Tongue (tissue), 2 donors: ENCODE data around the gene GALK2. TPM values are rescaled to one million over a fixed set of nuclear protein-coding genes. Genes with fewer than 3 reads are reported as not detected.
A peak's percentile ranks its signal among the peaks of the same experiment; 100 is the strongest.

Source experiments
- DNase-seq: peaks from one replicate; pipeline ENCODE4 v3.0.0-alpha.2; 2015
- total RNA-seq: library from RNA; depleted of rRNA; stranded (reverse); fragments of >200 nt; gene quantifications from one replicate; pipeline ENCODE4 v1.2.3, GENCODE V29; 2014

The GALK2 gene
- total RNA-seq, result 45.1 TPM

GRCh38 chr15:49169880-49170597 is at the start of gene GALK2:
TSS of gene GALK2 (plus strand) at chr15:49170247. CDS start at chr15:49170323, 76 bp downstream.
- DNase-seq, result peak; percentile 90

GRCh38 chr15:49120832-49121231 is 49.2 kb upstream of the GALK2 start:
- DNase-seq, result no peak

- no peak for DNase-seq
These were observed 48.1 kb upstream of the GALK2 start for GRCh38 chr15:49121901-49122300.

DNA sequence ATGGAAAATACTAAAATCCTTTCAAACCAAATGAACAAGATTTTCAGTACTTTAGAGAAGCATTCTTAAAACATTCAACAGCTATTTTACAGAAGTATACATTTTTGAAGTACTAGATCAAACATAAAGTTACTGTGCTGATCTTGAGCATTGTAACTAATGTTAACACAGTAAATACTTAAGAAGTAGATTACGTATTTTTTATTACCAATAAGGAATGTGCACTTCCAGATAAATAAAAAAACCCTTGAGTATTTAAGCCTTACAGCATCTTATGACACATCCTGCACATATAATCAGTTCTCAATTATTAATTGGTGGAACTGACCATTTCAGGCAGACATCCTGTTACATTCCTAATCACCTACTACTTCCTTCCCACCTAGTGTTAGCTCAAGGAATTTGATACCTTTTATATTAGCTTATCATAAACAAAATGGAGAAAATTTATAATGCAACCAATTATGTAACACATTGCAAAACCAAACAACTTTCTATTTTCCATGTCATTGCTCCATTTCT is 47.4 kb upstream of the GALK2 start:
- DNase-seq, result no peak

DNA sequence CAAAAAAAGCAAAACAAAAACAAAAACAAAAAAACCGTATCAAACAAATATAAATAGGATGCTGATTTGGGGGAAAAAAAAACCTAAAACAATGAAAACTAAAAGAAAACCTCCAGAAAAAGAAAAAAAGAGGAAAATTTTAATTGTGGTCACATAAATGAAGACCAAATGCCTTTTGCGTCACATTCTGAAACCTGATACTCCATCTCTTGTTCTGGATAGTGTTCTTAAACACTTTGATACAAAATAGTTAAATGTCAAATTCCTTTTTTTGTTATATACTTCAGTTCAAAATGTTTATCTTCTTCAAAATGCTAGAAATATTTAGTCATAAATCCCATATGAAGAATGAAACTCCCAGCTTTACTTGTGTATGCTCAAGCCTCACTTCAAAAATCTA is 45.7 kb upstream of the GALK2 start:
- DNase-seq, result no peak

DNA sequence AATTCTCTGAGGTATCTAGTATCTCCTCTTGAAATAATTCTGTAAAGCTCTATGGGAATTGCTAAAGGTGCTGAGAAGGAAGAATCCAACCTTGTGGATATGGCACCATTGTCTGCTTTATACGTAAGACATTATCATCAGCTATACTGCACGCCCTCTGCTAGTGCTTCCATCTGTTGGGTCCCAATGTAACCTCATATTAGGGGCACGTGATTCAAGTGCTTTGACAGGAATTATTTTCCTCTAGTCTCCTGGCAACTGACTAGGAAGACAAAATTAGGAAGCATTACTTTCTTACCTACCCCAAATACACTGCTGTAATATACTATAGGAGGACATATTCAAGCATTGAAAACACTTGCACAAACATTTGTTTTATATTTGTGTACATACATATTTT is 38.6 kb upstream of the GALK2 start:
- no peak for DNase-seq

GRCh38 chr15:49134683-49135341 is 35.2 kb upstream of the GALK2 start:
- no peak for DNase-seq

GRCh38 chr15:49135342-49135857 is 34.6 kb upstream of the GALK2 start:
- no peak for DNase-seq

DNA sequence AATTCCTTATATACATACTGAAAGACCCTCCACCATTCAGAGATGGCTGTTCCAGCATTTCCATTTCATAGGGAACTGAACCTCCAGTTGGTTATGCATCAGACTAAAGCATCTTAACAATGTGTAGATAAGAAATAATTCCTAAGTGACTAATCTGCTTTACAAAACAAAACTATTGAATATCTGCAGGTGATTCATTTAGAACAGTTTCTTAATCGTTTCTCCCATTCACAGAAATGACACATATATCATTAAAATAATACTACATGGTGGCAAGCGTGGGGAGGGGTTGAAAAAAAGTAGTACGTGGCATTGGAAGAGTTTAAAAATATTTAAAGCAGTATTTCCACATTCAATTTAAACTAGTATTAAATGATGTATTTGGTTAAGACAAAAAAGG is 34.1 kb upstream of the GALK2 start:
- DNase-seq, result no peak

- no peak for DNase-seq
These were observed 32.2 kb upstream of the GALK2 start for GRCh38 chr15:49137861-49138260.

DNA sequence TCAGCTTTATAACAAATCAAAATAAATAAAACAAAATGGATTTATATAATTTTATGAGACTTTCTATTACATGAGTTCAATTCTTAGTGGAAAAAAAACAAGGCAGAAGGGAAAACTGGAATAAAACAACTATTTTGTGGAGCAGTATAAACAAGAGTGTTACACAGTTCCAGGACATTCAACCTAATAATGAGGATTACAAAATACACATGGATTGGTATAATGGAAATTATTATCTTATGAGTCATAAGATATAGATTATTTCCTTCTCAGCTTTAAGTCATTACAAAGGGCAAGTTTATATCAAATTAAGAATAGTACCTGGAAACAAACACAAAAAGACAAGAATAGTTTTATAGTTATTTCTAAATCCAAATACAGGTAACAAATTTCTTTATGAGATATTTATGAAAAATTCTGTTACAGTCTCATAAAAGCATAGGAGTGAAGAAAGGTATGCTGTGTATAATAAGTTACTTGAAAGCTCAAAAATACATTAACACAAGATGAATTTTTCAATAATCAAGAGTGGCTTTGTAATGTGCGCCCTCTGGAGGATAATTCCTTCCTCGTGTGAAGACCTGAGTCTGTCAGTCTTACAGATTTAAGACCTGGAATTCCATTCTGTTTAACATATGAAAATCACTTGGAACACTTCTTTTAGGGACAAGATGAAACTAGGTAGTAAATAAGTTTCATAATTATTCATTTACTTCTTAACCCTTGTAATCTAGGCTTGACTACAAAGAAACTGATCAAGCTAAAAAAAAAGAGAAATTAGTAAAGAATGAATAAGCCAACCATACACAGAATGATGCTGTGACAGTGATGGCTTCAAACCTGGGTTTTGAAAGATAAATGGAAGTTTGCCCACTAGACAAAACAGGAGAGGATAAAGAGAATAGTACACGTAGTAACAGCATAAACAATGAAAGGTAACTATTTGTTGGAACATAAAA is 24.1 kb upstream of the GALK2 start:
- DNase-seq, result peak; percentile 74

DNA sequence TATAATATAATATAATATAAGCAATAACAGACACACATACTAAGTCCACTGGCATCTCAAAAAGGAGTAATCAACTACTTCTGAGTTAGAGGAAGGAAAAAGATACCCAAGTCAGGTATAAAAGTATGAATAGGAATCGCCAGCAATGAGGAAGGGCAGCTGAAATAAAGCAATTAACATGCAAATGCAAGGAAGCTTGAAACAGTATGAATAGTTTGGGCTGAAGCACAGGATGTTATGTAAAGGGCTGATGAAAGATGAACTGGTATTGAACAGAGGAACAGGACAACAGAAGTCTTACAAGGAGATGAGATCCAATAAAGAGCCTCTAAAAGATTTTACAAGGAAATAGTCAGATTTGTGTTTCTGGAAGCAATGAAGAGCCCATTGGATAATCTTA is 21.7 kb upstream of the GALK2 start:
- no peak for DNase-seq

GRCh38 chr15:49148727-49149126 is 21.3 kb upstream of the GALK2 start:
- no peak for DNase-seq

- no peak for DNase-seq
These were observed 18.2 kb upstream of the GALK2 start for GRCh38 chr15:49151831-49152230.

GRCh38 chr15:49152552-49153312 is 17.3 kb upstream of the GALK2 start:
- DNase-seq, result no peak

DNA sequence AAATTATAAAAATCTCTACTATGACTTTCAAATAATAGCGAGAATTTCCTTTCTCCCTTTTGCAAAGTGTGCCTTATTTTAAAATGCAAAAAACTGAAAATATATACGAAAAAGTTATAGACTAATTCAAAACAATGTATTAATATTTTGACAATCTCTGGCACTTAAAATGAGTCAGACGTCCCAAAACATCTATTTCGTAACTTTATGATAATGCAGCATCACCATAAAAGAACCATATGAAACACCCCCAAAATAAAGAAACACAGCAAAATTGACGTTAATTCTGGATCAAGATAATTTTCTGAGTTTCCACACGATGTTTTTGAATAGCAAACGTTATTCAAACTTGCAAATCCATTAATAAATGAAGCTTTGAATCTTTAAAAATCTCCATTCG is 15.7 kb upstream of the GALK2 start:
- DNase-seq, result no peak

GRCh38 chr15:49154799-49155109 is 15.3 kb upstream of the GALK2 start:
- DNase-seq, result no peak

DNA sequence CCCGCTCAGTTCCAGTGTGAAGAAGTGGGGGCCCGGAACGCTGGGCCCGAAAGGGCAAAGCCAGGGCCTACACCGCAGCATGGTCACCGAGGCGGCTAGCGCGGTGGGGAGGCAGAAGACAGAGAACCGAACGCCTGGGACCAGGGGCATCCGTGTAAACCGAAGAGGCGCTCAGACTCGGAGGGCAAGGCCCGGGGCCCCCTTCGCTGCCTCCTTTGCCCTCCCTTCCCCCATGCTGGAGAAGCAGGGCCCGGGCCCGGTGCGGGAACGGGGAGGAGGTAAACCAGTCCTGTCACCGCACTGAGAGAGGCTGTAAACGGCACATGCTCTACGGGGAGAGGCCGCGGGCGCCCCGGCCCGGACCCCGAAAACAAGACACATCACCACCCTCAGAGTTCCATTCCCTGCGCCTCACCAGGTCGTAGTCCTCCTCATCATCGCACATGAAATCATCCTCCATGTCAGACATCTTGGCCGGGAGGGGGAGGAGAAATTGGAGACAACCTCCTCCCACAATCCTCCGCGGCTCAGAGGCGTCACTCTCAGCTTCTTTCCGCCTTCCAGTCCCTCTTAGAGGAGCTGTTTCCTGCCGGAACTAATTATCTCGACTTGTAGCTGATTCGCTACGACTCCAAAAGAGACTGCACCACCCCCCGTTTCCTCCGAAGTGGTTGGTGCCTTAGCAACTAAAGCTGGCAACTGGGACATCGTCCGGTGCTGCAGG is 14.8 kb upstream of the GALK2 start, which contains the start of gene COPS2:
TSS of gene COPS2 (minus strand) at position 490 of the 724 bp plus-strand sequence. CDS start at position 469, 21 bp downstream.
- peak; percentile 99 for DNase-seq

DNA sequence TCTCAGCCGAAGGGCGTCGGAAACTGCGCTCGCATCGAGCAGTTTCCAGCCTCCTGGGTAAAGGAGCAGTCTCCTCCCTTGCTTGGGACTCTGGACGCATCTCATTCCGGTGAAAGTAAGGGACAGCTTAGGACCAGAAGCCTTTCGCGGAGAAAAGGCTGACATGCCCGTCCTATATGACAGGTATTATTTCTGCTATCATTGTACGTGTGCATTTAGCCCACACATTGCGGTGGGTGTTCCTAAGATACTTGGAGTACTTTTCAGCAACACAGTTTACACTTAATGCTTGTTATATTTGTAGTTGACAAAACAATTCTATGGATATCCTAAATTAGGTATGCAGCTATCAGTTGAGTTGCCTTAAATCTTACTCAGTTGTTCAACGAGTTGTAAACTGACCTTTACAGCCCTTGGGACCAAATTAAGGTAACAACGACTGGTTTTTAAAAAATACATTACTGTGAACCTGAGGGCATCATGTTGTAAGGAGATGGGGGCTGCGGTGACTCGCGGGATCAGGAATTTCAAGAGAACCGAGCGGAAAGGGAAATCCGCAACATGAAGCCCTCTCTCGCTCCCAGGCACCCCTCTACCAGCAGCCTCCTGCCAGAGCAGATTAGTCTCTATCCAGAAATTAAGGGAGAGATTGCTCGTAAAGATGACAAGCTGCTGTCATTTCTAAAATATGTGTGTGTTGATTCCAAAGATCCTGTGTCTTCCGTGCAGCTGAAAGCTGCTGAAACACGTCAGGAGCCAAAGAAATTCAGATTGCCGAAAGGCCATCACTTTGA is 14.0 kb upstream of the GALK2 start:
- DNase-seq, result peak; percentile 29

GRCh38 chr15:49163678-49164077 is 6.4 kb upstream of the GALK2 start:
- no peak for DNase-seq
